ENCODE results near the gene XCL2. TPM values are rescaled to one million over a fixed set of nuclear protein-coding genes. Genes with fewer than 3 reads are reported as not detected.

The XCL2 gene
- polyA plus RNA-seq, 1 of the 3 experiments (the other 2 are of a cell fraction): not detected

DNA sequence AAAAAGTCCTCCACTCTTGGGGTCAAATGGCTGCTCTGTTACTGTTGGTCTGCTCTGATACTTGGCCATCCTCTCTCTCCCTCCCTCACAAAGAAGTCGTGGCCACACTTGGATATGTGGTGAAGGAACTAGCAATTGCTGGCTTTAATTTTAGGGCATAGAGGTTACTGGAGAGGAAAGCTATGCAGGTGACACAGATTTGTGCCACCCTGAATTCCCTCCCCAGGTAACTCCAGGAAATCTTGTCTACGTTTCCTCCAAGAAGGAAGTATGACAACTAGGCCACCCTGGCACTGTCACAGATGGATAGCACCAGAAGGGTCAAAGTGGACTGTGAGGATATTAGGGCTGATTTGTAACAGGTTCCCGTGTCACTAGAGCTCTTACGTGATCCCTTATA lies 36.0 kb downstream of the XCL2 start:
- Histone ChIP-seq H3K9me2 (no peaks in the 10 kb centered on the region), H3K4me1 (ENCODE audit: control insufficient read depth in 1 of 2, insufficient read depth in 2 of 2, low read depth in 1 of 2, low read length in 1 of 2) (peaks cover 3 to 6% of the 10 kb centered on the region in 2 experiments; a peak in 3 of 4 replicates), H3K36me3 (replicated peaks in 1 of 2; ENCODE audit: control insufficient read depth in 1 of 2, insufficient read depth in 2 of 2, low read length in 1 of 2) (no peaks in the 10 kb centered on the region), H3K9me3 (no peaks in the 10 kb centered on the region), H3K27ac (ENCODE audit: low read depth in 2 of 2, low read length in 1 of 2) (no peak overlapping the region), H3K27me3 (ENCODE audit: insufficient read depth) (no peaks in the 10 kb centered on the region), H3K4me3 (ENCODE audit: low read depth in 2 of 2, low read length in 1 of 2) (no peak overlapping the region), H4K20me1 (ENCODE audit: insufficient read depth) (no peaks in the 10 kb centered on the region), H3F3A (replicated peaks; ENCODE audit: insufficient read depth) (peaks cover 13% of the 10 kb centered on the region), H3K4me2 (no peak overlapping the region), H3K79me2 (ENCODE audit: insufficient read depth) (no peaks in the 10 kb centered on the region), H3K9ac (no peak overlapping the region), H2AFZ (ENCODE audit: low read depth) (no peak overlapping the region)
- DNase-seq: no peak
- no peak for TF ChIP-seq GATA2 (CRISPR knock-in tag; IDR thresholded peaks at IDR 0.05)
- POLR2A ChIA-PET: no interaction called here
- CTCF ChIA-PET: no interaction called here
- 94% methylated on average over 4 of the region's 4 CpGs for WGBS (ENCODE audit: low lambda C conversion rate)

DNA sequence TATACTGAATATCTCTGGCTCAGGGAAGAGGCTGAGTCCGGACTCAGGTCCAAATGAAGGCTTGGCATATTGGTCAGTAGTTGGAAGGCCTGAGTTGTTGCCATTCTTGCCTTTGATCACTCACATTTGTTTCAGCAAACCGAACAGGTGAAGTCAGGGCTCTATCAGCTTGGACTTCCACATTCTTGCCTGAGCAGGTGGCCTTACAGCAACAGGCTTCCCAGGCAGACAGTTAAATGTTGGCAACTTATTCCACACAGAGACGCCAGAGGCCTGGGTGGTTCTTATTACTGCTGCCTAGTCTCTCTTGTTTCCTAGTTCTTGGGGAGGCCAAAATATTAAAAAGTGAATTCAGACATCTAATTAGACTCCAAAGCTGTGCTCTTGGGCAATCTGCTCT lies 36.6 kb downstream of the XCL2 start:
- peaks cover 13% of the 10 kb centered on the region for H3F3A ChIP-seq (replicated peaks; ENCODE audit: insufficient read depth)
- H3K36me3 ChIP-seq (replicated peaks in 1 of 2; ENCODE audit: control insufficient read depth in 1 of 2, insufficient read depth in 2 of 2, low read length in 1 of 2): no peaks in the 10 kb centered on the region
- H3K9me3 ChIP-seq: no peaks in the 10 kb centered on the region
- H3K4me3 ChIP-seq (ENCODE audit: low read depth in 2 of 2, low read length in 1 of 2): no peak overlapping the region
- H3K4me2 ChIP-seq: no peak overlapping the region
- ChIA-PET CTCF (no interaction called here), POLR2A (no interaction called here)
- H2AFZ ChIP-seq (ENCODE audit: low read depth): 0 out of 2 replicates have a peak overlapping the region, but pooled peaks have one; percentile 3
- H3K27me3 ChIP-seq (ENCODE audit: insufficient read depth): no peaks in the 10 kb centered on the region
- H3K79me2 ChIP-seq (ENCODE audit: insufficient read depth): no peaks in the 10 kb centered on the region
- H3K4me1 ChIP-seq (ENCODE audit: control insufficient read depth in 1 of 2, insufficient read depth in 2 of 2, low read depth in 1 of 2, low read length in 1 of 2): peaks cover 3 to 6% of the 10 kb centered on the region in 2 experiments; a peak in 3 of 4 replicates
- no peak overlapping the region for H3K9ac ChIP-seq
- H3K9me2 ChIP-seq: no peaks in the 10 kb centered on the region
- peak overlapping the region in 1 of 2 experiments; percentile 74; a peak in 1 of 4 replicates for H3K27ac ChIP-seq (ENCODE audit: low read depth in 2 of 2, low read length in 1 of 2)
- H4K20me1 ChIP-seq (ENCODE audit: insufficient read depth): no peaks in the 10 kb centered on the region
- no peak for DNase-seq
- no peak for TF ChIP-seq MEF2A (IDR thresholded peaks at IDR 0.05; ENCODE audit: borderline replicate concordance, low read depth)
- TF ChIP-seq RFX5 (IDR thresholded peaks at IDR 0.05; ENCODE audit: low read length): no peak
- TF ChIP-seq FOSL2 (IDR thresholded peaks at IDR 0.05; ENCODE audit: borderline replicate concordance, low read depth): no peak
- no peak for TF ChIP-seq ELF1 (IDR thresholded peaks at IDR 0.05)
- TF ChIP-seq FOXM1 (IDR thresholded peaks at IDR 0.05; ENCODE audit: low read depth): no peak
- TF ChIP-seq, protein P1, sequence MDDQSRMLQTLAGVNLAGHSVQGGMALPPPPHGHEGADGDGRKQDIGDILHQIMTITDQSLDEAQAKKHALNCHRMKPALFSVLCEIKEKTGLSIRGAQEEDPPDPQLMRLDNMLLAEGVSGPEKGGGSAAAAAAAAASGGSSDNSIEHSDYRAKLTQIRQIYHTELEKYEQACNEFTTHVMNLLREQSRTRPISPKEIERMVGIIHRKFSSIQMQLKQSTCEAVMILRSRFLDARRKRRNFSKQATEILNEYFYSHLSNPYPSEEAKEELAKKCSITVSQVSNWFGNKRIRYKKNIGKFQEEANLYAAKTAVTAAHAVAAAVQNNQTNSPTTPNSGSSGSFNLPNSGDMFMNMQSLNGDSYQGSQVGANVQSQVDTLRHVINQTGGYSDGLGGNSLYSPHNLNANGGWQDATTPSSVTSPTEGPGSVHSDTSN (IDR thresholded peaks at IDR 0.05): no peak
- TF ChIP-seq CHD2 (IDR thresholded peaks at IDR 0.05; ENCODE audit: low read length, partially characterized antibody): no peak
- TF ChIP-seq YY1 (IDR thresholded peaks at IDR 0.05; ENCODE audit: low read depth): no peak
- TF ChIP-seq, protein P2, sequence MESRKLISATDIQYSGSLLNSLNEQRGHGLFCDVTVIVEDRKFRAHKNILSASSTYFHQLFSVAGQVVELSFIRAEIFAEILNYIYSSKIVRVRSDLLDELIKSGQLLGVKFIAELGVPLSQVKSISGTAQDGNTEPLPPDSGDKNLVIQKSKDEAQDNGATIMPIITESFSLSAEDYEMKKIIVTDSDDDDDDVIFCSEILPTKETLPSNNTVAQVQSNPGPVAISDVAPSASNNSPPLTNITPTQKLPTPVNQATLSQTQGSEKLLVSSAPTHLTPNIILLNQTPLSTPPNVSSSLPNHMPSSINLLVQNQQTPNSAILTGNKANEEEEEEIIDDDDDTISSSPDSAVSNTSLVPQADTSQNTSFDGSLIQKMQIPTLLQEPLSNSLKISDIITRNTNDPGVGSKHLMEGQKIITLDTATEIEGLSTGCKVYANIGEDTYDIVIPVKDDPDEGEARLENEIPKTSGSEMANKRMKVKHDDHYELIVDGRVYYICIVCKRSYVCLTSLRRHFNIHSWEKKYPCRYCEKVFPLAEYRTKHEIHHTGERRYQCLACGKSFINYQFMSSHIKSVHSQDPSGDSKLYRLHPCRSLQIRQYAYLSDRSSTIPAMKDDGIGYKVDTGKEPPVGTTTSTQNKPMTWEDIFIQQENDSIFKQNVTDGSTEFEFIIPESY (IDR thresholded peaks at IDR 0.05; ENCODE audit: borderline replicate concordance, low read depth): no peak
- TF ChIP-seq SIN3A (IDR thresholded peaks at IDR 0.05; ENCODE audit: borderline replicate concordance, low read depth, low read length): no peak
- TF ChIP-seq, protein P3, sequence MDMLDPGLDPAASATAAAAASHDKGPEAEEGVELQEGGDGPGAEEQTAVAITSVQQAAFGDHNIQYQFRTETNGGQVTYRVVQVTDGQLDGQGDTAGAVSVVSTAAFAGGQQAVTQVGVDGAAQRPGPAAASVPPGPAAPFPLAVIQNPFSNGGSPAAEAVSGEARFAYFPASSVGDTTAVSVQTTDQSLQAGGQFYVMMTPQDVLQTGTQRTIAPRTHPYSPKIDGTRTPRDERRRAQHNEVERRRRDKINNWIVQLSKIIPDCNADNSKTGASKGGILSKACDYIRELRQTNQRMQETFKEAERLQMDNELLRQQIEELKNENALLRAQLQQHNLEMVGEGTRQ (IDR thresholded peaks at IDR 0.05; ENCODE audit: borderline replicate concordance, low read depth, low read length): no peak
- TF ChIP-seq EP300 (IDR thresholded peaks at IDR 0.05; ENCODE audit: borderline replicate concordance in 1 of 2, low read depth in 1 of 2, low read length in 1 of 2): no peak
- no peak for TF ChIP-seq EZH2phosphoT487 (IDR thresholded peaks at IDR 0.05; ENCODE audit: borderline replicate concordance, low read depth)
- no peak for TF ChIP-seq TAF1 (IDR thresholded peaks at IDR 0.05; ENCODE audit: borderline replicate concordance, low read depth, low read length)
- no peak for TF ChIP-seq RXRA (IDR thresholded peaks at IDR 0.05; ENCODE audit: borderline replicate concordance, low read depth)
- no peak for TF ChIP-seq MXI1 (IDR thresholded peaks at IDR 0.05; ENCODE audit: low read depth, low read length)
- no peak for TF ChIP-seq TCF12 (IDR thresholded peaks at IDR 0.05)
- no peak for TF ChIP-seq RAD21 (IDR thresholded peaks at IDR 0.05; ENCODE audit: low read length)
- no peak for TF ChIP-seq GATA2 (CRISPR knock-in tag; IDR thresholded peaks at IDR 0.05)
- TF ChIP-seq, protein P4, sequence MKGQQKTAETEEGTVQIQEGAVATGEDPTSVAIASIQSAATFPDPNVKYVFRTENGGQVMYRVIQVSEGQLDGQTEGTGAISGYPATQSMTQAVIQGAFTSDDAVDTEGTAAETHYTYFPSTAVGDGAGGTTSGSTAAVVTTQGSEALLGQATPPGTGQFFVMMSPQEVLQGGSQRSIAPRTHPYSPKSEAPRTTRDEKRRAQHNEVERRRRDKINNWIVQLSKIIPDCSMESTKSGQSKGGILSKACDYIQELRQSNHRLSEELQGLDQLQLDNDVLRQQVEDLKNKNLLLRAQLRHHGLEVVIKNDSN (IDR thresholded peaks at IDR 0.05; ENCODE audit: borderline replicate concordance, low read depth): no peak
- 94% methylated on average over 3 of the region's 3 CpGs for WGBS (ENCODE audit: low lambda C conversion rate)
